Fibroblast of lung (primary cell): ENCODE measurements around the gene SLC35F4. TPM values are rescaled to one million over a fixed set of nuclear protein-coding genes. Genes with fewer than 3 reads are reported as not detected.

Experiments
- DNase-seq, 2 donors: peaks; one replicate each; pipeline versions ENCODE4 v3.0.0 to v3.0.0-alpha.2; 2010; ENCODE audit warnings: low read depth in 2 of 2
- H2AFZ ChIP-seq: 2 replicates; pipeline ENCODE4 v1.5.1; 2012; ENCODE audit warnings: low read length, control low read depth, inconsistent platforms
- H3K27ac ChIP-seq: 2 replicates; pipeline ENCODE4 v1.5.1; 2011; ENCODE audit warnings: low read length, control low read depth; ENCODE audit not compliant: insufficient read depth
- H3K27me3 ChIP-seq: 2 replicates; pipeline ENCODE4 v1.5.1; 2011; ENCODE audit warnings: mild to moderate bottlenecking, low read length; ENCODE audit not compliant: control insufficient read depth, insufficient read depth
- H3K36me3 ChIP-seq: 2 replicates; pipeline ENCODE4 v1.5.1; 2011; ENCODE audit warnings: low read length; ENCODE audit not compliant: control insufficient read depth, insufficient read depth
- H3K4me1 ChIP-seq: 2 replicates; pipeline ENCODE4 v1.5.1; 2011; ENCODE audit warnings: low read length; ENCODE audit not compliant: control insufficient read depth, insufficient read depth; ENCODE audit errors: extremely low read depth
- H3K4me2 ChIP-seq: 2 replicates; pipeline ENCODE4 v1.5.1; 2011; ENCODE audit warnings: low read length, control low read depth; ENCODE audit not compliant: insufficient read depth; ENCODE audit errors: extremely low read depth
- H3K4me3 ChIP-seq, 4 experiments: fragments of 200-600 bp in 1 of 4; sonication (generic) in 1 of 4; replicated peaks in 1 of 4; 2 replicates each; pipeline ENCODE4 v1.5.1; 2011 to 2016; ENCODE audit warnings: low read length in 4 of 4, low read depth in 3 of 4, mild to moderate bottlenecking in 3 of 4, control low read depth in 2 of 4, inconsistent platforms in 1 of 4, mixed read lengths in 1 of 4; ENCODE audit not compliant: insufficient read depth in 1 of 4; ENCODE audit errors: control extremely low read depth in 1 of 4
- H3K79me2 ChIP-seq: 2 replicates; pipeline ENCODE4 v1.5.1; 2012; ENCODE audit warnings: mild to moderate bottlenecking, low read length, inconsistent platforms; ENCODE audit not compliant: control insufficient read depth, insufficient read depth
- H3K9ac ChIP-seq: 2 replicates; pipeline ENCODE4 v1.5.1; 2011; ENCODE audit warnings: mild to moderate bottlenecking, low read length, control low read depth; ENCODE audit not compliant: insufficient read depth
- H3K9me3 ChIP-seq: 2 replicates; pipeline ENCODE4 v1.5.1; 2012; ENCODE audit warnings: low read depth, low read length; ENCODE audit not compliant: control insufficient read depth, insufficient read depth
- H4K20me1 ChIP-seq: 2 replicates; pipeline ENCODE4 v1.5.1; 2011; ENCODE audit warnings: low read length; ENCODE audit not compliant: control insufficient read depth, insufficient read depth; ENCODE audit errors: extremely low read depth
- CTCF ChIP-seq, 2 donors: IDR thresholded peaks in 1 of 2; conservative IDR thresholded peaks in 1 of 2; 1 replicate in 1 of 2; 2 replicates in 1 of 2; pipeline ENCODE4 v1.5.1; 2011 to 2012; ENCODE audit warnings: low read length in 2 of 2, control low read depth in 1 of 2, inconsistent platforms in 1 of 2, low read depth in 1 of 2, mild to moderate bottlenecking in 1 of 2
- EZH2 ChIP-seq: IDR thresholded peaks from 2 replicates; pipeline ENCODE4 v1.5.1; 2012; ENCODE audit warnings: low read length, control low read depth, mild to moderate bottlenecking; ENCODE audit errors: missing control alignments
- polyA plus RNA-seq, 2 donors: library from polyadenylated mRNA; depleted of rRNA in 1 of 2; stranded (reverse) in 1 of 2; unstranded in 1 of 2; fragments of >200 nt; gene quantifications; 2 replicates each; pipeline ENCODE4 v1.2.1, GENCODE V29; 2011 to 2012; ENCODE audit warnings: missing spikeins in 1 of 2
- total RNA-seq: library from RNA; depleted of rRNA; stranded (reverse); fragments of >200 nt; gene quantifications from 2 replicates; pipeline ENCODE4 v1.2.1, GENCODE V29; 2014

Gene SLC35F4
- total and polyA plus RNA-seq, 2 donors (not counting 1 experiment from before 2014, with no cell fraction given), result not detected

DNA sequence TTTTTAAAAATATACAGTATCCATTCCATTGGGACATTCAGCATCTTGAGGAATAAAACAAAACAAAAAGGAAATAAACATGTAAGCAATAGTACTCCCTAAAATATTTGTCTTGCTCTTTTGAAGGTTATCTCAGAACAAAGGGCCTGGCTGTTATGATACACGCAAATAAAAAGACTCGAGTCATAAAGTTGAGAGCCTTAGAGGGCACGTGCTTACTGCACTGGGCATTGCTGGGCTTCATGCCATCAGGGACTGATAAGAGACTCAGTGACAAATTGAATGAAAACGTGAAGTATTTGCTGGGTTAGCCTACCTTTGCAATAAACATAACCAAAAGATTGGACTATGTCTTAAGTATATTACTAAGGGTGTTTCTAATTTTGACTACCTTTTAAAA is 118.9 kb downstream of the SLC35F4 start:
- peak in 1 of 2 donors; percentile 68 for DNase-seq
- Histone ChIP-seq H3K4me3 (no peak overlapping the region), H3K27me3 (no peaks in the 10 kb centered on the region), H3K27ac (no peak overlapping the region), H3K79me2 (no peaks in the 10 kb centered on the region), H3K4me1 (no peaks in the 10 kb centered on the region), H3K9ac (no peak overlapping the region), H4K20me1 (no peaks in the 10 kb centered on the region), H2AFZ (no peak overlapping the region), H3K9me3 (no peaks in the 10 kb centered on the region), H3K36me3 (no peaks in the 10 kb centered on the region), H3K4me2 (no peak overlapping the region)
- TF ChIP-seq CTCF (conservative IDR thresholded peaks at IDR 0.05 in 1 of 2, IDR thresholded peaks at IDR 0.05 in 1 of 2; ENCODE audit: low read depth in 1 of 2, low read length in 2 of 2) (no peak), EZH2 (no peak)

DNA sequence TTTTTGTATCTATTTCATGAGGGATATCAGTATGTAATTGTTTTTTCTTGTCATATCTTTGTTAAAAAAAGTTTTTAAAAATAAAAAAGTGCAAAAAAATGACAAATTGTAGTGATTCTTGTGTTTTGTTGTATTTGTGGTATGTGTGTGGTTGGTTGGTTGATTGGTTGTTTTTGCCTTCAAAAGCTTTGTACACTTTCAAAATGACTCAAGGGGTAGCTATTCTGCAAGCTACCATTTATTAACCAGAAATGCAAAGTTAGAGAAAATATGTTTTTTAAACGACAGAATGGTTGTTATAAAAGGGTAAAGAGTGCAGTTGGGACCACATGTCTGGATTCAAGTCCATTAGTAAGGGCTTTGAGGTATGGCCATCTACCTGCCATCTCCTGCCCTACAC is 119.3 kb downstream of the SLC35F4 start:
- H3K9ac ChIP-seq, result no peak overlapping the region
- DNase-seq, result peak in 1 of 2 donors; percentile 9
- no peaks in the 10 kb centered on the region for H3K36me3 ChIP-seq
- H3K27me3 ChIP-seq, result no peaks in the 10 kb centered on the region
- no peaks in the 10 kb centered on the region for H3K9me3 ChIP-seq
- H3K79me2 ChIP-seq, result no peaks in the 10 kb centered on the region
- no peak overlapping the region for H3K4me2 ChIP-seq
- no peak overlapping the region for H3K4me3 ChIP-seq
- no peak for TF ChIP-seq EZH2
- no peak for TF ChIP-seq CTCF (conservative IDR thresholded peaks at IDR 0.05 in 1 of 2, IDR thresholded peaks at IDR 0.05 in 1 of 2; ENCODE audit: low read depth in 1 of 2, low read length in 2 of 2)
- H4K20me1 ChIP-seq, result no peaks in the 10 kb centered on the region
- no peak overlapping the region for H3K27ac ChIP-seq
- H3K4me1 ChIP-seq, result no peaks in the 10 kb centered on the region
- no peak overlapping the region for H2AFZ ChIP-seq

DNA sequence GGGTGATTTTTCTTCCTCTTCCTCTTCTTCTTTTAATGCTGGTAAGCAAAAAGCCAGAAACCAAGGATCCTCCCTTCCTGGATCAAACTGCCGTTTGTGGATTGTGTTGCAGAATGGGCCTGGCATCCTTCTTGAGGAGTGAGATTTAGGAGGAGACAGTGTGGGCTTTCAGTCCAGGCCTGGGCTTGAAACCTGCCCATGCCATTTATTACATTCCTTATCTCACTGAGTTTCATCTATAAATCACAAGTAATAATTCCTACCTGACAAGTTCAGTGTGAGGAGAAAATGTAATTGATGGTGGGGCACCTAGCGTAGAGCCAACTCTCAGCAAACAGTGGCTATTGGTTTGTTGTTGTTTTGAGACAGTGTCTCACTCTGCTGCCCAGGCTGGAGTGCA is 126.4 kb downstream of the SLC35F4 start:
- Histone ChIP-seq H2AFZ (no peak overlapping the region), H3K27me3 (no peaks in the 10 kb centered on the region), H3K4me1 (no peaks in the 10 kb centered on the region), H3K9me3 (no peaks in the 10 kb centered on the region), H3K9ac (no peak overlapping the region), H3K4me3 (no peak overlapping the region), H3K27ac (no peak overlapping the region), H3K79me2 (no peaks in the 10 kb centered on the region), H3K36me3 (no peaks in the 10 kb centered on the region), H3K4me2 (no peak overlapping the region), H4K20me1 (no peaks in the 10 kb centered on the region)
- DNase-seq, result no peak
- no peak for TF ChIP-seq EZH2
- no peak for TF ChIP-seq CTCF (conservative IDR thresholded peaks at IDR 0.05 in 1 of 2, IDR thresholded peaks at IDR 0.05 in 1 of 2; ENCODE audit: low read depth in 1 of 2, low read length in 2 of 2)
